Measurements from ENCODE around the gene FAM153A.
"Not testable (repeated sequence)": the region's sequence is repeated elsewhere in the genome, so short reads cannot be mapped to it uniquely, and the experiment has no call there.

Gene FAM153A

DNA sequence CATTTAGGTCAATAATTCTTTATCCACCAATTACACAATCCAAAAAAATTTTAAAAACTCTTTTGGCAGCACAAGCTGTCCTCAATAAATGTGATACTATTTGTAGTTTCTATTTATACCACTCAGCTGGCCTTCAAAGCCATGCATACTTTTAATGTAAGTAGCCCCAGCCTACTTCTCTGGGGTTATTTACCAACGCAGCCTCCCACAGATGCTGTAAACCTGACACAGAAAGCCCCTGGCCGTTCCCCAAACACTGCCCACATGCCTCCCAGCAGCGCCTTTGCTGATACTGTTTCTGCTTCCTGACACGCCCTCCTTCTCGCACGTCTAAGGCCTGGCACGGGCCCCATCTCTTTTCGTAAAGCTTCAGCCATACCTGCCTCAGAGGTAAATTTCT lies 62.7 kb downstream of the FAM153A start:
- H3K4me1 ChIP-seq (ENCODE audit: insufficient read depth, low read length); H3K9me3 ChIP-seq (ENCODE audit: insufficient read depth, low read depth, low read length); H3K27me3 ChIP-seq (ENCODE audit: insufficient read depth, low read length); H3K4me3 ChIP-seq (ENCODE audit: low read length); H3K36me3 ChIP-seq (ENCODE audit: insufficient read depth, low read depth, low read length); H3K9ac ChIP-seq (ENCODE audit: low read depth, low read length); H3K27ac ChIP-seq (ENCODE audit: low read length): not testable (repeated sequence)

DNA sequence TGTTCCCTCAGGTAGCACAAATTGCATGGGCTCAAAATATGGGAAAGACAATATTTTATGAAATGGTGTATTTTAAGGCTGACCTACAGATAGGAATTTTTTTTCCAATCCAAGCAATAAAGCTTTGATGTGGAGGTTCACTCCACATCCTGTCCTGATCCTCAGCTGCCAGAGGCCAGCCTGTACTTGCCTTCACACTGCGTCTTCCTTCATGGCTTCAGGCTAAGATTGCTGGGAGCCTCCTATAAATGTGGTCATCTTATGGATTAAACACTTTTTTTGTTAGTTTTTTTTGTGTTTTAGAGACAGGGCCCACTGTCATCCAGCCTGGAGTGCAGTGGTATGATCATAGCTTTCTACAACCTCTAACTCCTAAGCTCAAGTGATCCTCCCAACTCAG lies 67.3 kb downstream of the FAM153A start:
- not testable (repeated sequence) for H3K27ac ChIP-seq (ENCODE audit: low read length); H3K27me3 ChIP-seq (ENCODE audit: insufficient read depth, low read length); H3K36me3 ChIP-seq (ENCODE audit: insufficient read depth, low read depth, low read length); H3K9me3 ChIP-seq (ENCODE audit: insufficient read depth, low read depth, low read length); H3K4me3 ChIP-seq (ENCODE audit: low read length); H3K9ac ChIP-seq (ENCODE audit: low read depth, low read length); H3K4me1 ChIP-seq (ENCODE audit: insufficient read depth, low read length)

DNA sequence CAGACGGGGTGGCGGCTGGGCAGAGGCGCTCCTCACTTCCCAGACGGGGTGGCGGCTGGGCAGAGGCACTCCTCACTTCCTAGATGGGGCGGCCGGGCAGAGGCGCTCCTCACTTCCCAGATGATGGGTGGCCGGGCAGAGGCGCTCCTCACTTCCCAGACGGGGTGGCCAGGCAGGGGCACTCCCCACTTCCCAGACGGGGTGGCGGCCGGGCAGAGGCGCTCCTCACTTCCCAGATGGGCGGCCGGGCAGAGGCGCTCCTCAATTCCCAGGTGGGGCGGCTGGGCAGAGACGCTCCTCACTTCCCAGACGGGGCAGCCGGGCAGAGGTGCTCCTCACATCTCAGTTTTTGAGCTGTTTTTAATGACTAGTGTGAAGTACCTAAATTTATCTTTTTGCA lies 86.6 kb downstream of the FAM153A start:
- not testable (repeated sequence) for H3K4me1 ChIP-seq (ENCODE audit: insufficient read depth, low read length); H3K36me3 ChIP-seq (ENCODE audit: insufficient read depth, low read depth, low read length); H3K4me3 ChIP-seq (ENCODE audit: low read length); H3K27me3 ChIP-seq (ENCODE audit: insufficient read depth, low read length); H3K9ac ChIP-seq (ENCODE audit: low read depth, low read length); H3K27ac ChIP-seq (ENCODE audit: low read length); H3K9me3 ChIP-seq (ENCODE audit: insufficient read depth, low read depth, low read length)

DNA sequence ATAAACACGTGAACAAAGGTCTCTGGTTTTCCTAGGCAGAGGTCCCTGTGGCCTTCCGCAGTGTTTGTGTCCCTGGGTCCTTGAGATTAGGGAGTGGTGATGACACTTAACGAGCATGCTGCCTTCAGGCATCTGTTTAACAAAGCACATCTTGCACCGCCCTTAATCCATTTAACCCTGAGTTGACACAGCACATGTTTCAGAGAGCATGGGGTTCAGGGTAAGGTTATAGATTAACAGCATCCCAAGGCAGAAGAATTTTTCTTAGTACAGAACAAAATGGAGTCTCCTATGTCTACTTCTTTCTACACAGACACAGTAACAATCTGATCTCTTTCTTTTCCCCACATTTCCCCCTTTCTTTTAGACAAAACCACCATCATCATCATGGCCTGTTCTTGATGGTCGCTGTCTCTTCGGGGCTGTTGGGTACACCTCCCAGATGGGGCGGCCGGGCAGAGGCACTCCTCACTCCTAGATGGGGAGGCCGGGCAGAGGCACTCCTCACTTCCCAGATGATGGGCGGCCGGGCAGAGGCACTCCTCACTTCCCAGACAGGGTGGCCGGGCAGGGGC lies 87.3 kb downstream of the FAM153A start:
- H3K27ac ChIP-seq (ENCODE audit: low read length); H3K9me3 ChIP-seq (ENCODE audit: insufficient read depth, low read depth, low read length); H3K9ac ChIP-seq (ENCODE audit: low read depth, low read length); H3K4me3 ChIP-seq (ENCODE audit: low read length); H3K36me3 ChIP-seq (ENCODE audit: insufficient read depth, low read depth, low read length); H3K4me1 ChIP-seq (ENCODE audit: insufficient read depth, low read length); H3K27me3 ChIP-seq (ENCODE audit: insufficient read depth, low read length): not testable (repeated sequence)

DNA sequence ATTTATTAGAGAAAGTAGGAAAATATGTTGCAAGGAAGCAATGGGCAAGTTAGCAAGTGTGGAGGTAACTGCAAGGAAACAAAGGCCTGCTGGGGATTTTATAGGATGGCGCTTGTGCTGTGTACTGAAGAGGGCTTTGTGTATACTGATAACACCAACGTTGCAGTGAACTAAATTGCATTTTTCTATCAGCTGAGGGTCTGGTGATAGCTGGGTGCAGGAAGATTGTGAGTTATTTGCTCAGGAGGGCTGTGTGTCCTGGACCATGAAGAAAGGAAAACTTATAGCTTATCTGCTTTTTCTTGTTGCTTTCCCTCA lies 88.2 kb downstream of the FAM153A start:
- not testable (repeated sequence) for H3K27ac ChIP-seq (ENCODE audit: low read length); H3K4me1 ChIP-seq (ENCODE audit: insufficient read depth, low read length); H3K4me3 ChIP-seq (ENCODE audit: low read length); H3K9ac ChIP-seq (ENCODE audit: low read depth, low read length); H3K36me3 ChIP-seq (ENCODE audit: insufficient read depth, low read depth, low read length); H3K27me3 ChIP-seq (ENCODE audit: insufficient read depth, low read length); H3K9me3 ChIP-seq (ENCODE audit: insufficient read depth, low read depth, low read length)

DNA sequence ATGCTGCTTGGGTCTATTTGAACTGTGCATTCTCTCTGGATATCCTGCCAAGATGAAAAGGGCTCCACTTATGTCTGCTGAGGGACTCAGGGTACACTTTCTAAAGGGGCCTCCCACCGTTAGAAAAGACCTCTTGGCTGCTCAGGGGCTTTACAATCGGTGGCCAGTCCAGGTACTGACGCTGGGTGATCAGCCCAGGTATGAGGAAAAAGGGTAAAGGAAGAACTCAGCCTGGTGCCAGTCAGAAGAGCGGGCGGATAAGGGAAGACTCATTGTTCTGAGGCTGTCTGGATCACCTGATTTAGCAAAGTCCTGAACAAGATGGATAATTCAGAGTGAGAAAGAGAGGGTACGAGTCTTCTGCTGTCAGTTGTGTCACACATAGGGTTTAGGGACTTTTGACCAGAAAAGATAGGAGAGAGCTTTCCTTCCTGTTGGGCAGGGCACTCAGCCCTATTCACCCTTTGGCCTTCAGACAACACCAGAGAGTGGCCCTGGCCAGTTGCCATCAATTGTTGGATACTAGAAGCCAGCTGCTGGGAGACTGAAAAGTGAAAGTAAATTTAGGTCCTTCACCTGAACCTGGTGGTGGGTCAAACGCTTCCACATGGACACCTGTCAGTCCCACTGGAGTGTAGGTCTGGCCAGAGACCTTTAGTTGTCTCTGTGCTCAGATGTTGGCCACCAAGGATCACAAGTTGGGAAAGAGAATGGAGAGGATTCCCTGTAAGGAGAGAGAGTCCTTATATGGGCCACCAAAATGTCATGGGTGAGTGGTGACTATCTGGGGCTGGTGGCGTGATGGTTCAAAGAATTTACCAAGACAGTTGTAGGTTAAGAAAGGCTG lies 88.8 kb downstream of the FAM153A start:
- H3K27ac ChIP-seq (ENCODE audit: low read length); H3K27me3 ChIP-seq (ENCODE audit: insufficient read depth, low read length); H3K9me3 ChIP-seq (ENCODE audit: insufficient read depth, low read depth, low read length); H3K9ac ChIP-seq (ENCODE audit: low read depth, low read length); H3K36me3 ChIP-seq (ENCODE audit: insufficient read depth, low read depth, low read length); H3K4me1 ChIP-seq (ENCODE audit: insufficient read depth, low read length); H3K4me3 ChIP-seq (ENCODE audit: low read length): not testable (repeated sequence)

DNA sequence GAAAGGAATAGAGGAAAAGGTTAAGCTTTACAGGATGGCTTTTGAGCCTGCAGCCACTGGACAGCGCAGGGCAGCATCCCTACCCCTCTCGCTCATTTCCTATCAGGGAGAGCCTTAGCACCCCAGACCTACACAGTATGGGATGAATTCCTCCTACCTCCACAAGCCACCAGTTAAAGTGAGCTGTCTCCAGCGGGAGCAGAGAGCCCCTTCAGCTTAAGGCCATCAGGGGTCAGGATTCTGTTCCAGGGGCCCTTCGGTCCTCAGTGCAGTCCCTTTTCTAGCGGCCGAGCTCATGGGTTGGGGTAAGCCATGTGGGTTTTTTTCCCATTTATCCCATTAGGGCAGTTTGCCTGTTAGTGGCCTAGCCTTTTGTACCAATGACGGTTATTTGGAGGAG lies 89.7 kb downstream of the FAM153A start:
- not testable (repeated sequence) for H3K36me3 ChIP-seq (ENCODE audit: insufficient read depth, low read depth, low read length); H3K4me3 ChIP-seq (ENCODE audit: low read length); H3K4me1 ChIP-seq (ENCODE audit: insufficient read depth, low read length); H3K27me3 ChIP-seq (ENCODE audit: insufficient read depth, low read length); H3K27ac ChIP-seq (ENCODE audit: low read length); H3K9me3 ChIP-seq (ENCODE audit: insufficient read depth, low read depth, low read length); H3K9ac ChIP-seq (ENCODE audit: low read depth, low read length)

DNA sequence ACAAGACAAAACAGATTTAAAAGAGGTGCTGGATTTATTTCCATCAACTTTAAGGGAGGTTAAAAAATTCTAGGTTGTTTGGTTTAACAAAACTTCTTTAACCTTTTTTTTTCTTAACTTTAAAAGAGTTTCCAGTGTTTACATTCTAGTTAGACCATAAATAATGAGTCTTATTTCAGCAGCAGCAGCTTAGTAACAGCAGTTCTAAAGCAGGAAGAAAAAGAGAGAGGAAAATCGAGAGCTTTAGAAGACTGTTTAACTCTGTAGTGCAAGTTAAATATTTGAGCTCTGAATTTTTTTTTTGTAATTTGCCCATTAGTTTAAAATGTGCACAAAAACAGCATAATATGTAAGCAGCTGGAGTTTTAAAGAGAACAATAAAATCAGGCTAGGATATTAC lies 90.2 kb downstream of the FAM153A start:
- not testable (repeated sequence) for H3K9ac ChIP-seq (ENCODE audit: low read depth, low read length); H3K4me1 ChIP-seq (ENCODE audit: insufficient read depth, low read length); H3K27me3 ChIP-seq (ENCODE audit: insufficient read depth, low read length); H3K27ac ChIP-seq (ENCODE audit: low read length); H3K4me3 ChIP-seq (ENCODE audit: low read length); H3K36me3 ChIP-seq (ENCODE audit: insufficient read depth, low read depth, low read length); H3K9me3 ChIP-seq (ENCODE audit: insufficient read depth, low read depth, low read length)

DNA sequence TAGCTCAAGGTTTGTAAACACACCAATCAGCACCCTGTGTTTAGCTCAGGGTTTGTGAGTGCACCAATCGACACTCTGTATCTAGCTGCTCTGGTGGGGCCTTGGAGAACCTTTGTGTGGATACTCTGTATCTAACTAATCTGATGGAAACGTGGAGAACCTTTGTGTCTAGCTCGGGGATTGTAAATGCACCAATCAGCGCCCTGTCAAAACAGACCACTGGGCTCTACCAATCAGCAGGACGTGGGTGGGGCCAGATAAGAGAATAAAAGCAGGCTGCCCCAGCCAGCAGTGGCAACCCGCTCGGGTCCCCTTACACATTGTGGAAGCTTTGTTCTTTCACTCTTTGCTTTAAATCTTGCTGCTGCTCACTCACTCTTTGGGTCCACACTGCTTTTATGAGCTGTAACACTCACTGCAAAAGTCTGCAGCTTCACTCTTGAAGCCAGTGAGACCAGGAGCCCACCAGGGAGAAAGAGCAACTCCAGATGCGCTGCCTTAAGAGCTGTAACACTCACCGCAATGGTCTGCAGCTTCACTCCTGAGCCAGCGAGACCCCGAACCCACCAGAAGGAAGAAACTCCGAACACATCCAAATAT lies 93.6 kb downstream of the FAM153A start:
- H3K27me3 ChIP-seq (ENCODE audit: insufficient read depth, low read length); H3K9me3 ChIP-seq (ENCODE audit: insufficient read depth, low read depth, low read length); H3K4me3 ChIP-seq (ENCODE audit: low read length); H3K36me3 ChIP-seq (ENCODE audit: insufficient read depth, low read depth, low read length); H3K4me1 ChIP-seq (ENCODE audit: insufficient read depth, low read length); H3K9ac ChIP-seq (ENCODE audit: low read depth, low read length); H3K27ac ChIP-seq (ENCODE audit: low read length): not testable (repeated sequence)

DNA sequence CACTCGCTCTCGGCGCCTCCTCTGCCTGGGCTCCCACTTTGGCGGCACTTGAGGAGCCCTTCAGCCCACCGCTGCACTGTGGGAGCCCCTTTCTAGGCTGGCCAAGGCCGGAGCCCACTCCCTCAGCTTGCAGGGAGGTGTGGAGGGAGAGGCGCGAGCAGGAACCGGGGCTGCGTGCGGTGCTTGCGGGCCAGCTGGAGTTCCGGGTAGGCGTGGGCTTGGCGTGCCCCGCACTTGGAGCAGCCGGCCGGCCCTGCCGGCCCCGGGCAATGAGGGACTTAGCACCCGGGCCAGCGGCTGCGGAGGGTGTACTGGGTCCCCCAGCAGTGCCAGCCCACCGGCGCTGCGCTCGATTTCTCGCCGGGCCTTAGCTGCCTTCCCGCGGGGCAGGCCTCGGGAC lies 94.6 kb downstream of the FAM153A start:
- not testable (repeated sequence) for H3K4me3 ChIP-seq (ENCODE audit: low read length); H3K4me1 ChIP-seq (ENCODE audit: insufficient read depth, low read length); H3K9ac ChIP-seq (ENCODE audit: low read depth, low read length); H3K9me3 ChIP-seq (ENCODE audit: insufficient read depth, low read depth, low read length); H3K27ac ChIP-seq (ENCODE audit: low read length); H3K36me3 ChIP-seq (ENCODE audit: insufficient read depth, low read depth, low read length); H3K27me3 ChIP-seq (ENCODE audit: insufficient read depth, low read length)

DNA sequence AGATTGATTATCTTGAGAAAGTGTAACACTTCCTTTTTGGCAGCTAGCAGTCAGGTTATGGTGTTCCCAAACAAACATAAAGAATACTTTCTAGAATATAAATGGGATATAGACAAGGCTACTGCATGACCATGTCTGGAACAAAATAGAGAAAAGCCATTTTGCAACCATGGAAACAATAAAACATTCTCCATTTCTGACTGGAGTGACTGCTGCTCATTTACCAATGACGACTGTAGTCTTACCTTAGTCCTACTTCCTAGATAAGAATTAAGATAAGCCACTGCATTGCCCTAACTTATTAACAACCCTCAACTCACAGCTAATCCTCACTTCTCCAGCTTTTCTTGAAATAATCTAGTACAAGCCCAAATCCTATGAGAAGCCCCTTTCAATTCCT lies 100.8 kb downstream of the FAM153A start:
- not testable (repeated sequence) for H3K36me3 ChIP-seq (ENCODE audit: insufficient read depth, low read depth, low read length); H3K9ac ChIP-seq (ENCODE audit: low read depth, low read length); H3K27me3 ChIP-seq (ENCODE audit: insufficient read depth, low read length); H3K9me3 ChIP-seq (ENCODE audit: insufficient read depth, low read depth, low read length); H3K27ac ChIP-seq (ENCODE audit: low read length); H3K4me3 ChIP-seq (ENCODE audit: low read length); H3K4me1 ChIP-seq (ENCODE audit: insufficient read depth, low read length)
